Testis (tissue), 2 donors: ENCODE results near the gene LTN1.

ENCODE experiments used
- POLR2A ChIP-seq: fragments of 450-650 bp; IDR thresholded peaks from one replicate; pipeline ENCODE4 v1.6.1; 2017; ENCODE audit warnings: antibody characterized with exemption, mild to moderate bottlenecking, moderate library complexity
- TF ChIP-seq, protein P1 (sequence below), 3 experiments: fragments of 450-650 bp in 2 of 3; fragments of 200-600 bp in 1 of 3; sonication (generic) in 1 of 3; IDR thresholded peaks; one replicate each; pipeline ENCODE4 v1.5.1; 2016 to 2019; ENCODE audit warnings: antibody characterized with exemption in 3 of 3, mild to moderate bottlenecking in 2 of 3, moderate library complexity in 1 of 3

DNA sequence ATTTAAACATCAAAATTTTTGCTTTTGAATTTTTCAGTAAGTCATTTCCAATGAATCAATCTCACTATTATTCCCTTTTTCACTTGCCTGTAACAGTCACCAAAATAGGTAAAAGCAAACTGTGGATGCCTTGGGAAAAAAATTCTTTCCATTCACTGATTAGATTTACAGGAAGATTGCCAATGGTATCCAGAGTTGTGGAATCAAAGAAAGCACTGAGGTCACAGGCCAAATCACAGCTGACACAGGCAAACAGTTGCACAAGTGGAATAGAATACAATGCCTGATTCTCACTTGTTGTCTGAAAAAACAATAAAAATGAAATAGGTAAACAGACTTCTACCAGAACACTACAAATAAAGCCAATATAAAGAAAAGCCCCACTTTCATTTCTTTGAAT lies 48.4 kb downstream of the LTN1 start:
- TF ChIP-seq, protein P1, sequence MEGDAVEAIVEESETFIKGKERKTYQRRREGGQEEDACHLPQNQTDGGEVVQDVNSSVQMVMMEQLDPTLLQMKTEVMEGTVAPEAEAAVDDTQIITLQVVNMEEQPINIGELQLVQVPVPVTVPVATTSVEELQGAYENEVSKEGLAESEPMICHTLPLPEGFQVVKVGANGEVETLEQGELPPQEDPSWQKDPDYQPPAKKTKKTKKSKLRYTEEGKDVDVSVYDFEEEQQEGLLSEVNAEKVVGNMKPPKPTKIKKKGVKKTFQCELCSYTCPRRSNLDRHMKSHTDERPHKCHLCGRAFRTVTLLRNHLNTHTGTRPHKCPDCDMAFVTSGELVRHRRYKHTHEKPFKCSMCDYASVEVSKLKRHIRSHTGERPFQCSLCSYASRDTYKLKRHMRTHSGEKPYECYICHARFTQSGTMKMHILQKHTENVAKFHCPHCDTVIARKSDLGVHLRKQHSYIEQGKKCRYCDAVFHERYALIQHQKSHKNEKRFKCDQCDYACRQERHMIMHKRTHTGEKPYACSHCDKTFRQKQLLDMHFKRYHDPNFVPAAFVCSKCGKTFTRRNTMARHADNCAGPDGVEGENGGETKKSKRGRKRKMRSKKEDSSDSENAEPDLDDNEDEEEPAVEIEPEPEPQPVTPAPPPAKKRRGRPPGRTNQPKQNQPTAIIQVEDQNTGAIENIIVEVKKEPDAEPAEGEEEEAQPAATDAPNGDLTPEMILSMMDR (IDR thresholded peaks at IDR 0.05) = no peak
- no peak for TF ChIP-seq POLR2A
